Mucosa of descending colon (tissue), 3 donors: Measurements from ENCODE around the gene SYNPR. TPM values are rescaled to one million over a fixed set of nuclear protein-coding genes. Genes with fewer than 3 reads are reported as not detected.

Experiments
- ATAC-seq: fragments of 200-7000 bp; cut with Tn5 transposase; one replicate; pipeline ENCODE4 v1.9.1; 2020; ENCODE audit warnings: mild to moderate bottlenecking, moderate library complexity
- DNase-seq, 3 donors: peaks; one replicate each; pipeline ENCODE4 v3.0.0-alpha.2; 2020
- H3K36me3 ChIP-seq: fragments of 200-600 bp; one replicate; pipeline ENCODE4 v1.8.0; 2021; ENCODE audit warnings: low read depth, mild to moderate bottlenecking
- H3K4me1 ChIP-seq: fragments of 200-600 bp; one replicate; pipeline ENCODE4 v1.8.0; 2021; ENCODE audit warnings: low read depth, mild to moderate bottlenecking
- H3K4me3 ChIP-seq: fragments of 200-600 bp; one replicate; pipeline ENCODE4 v1.8.0; 2021; ENCODE audit warnings: mild to moderate bottlenecking
- H3K9me3 ChIP-seq: fragments of 200-600 bp; one replicate; pipeline ENCODE4 v1.8.0; 2021; ENCODE audit warnings: mild to moderate bottlenecking
- CTCF ChIP-seq: fragments of 200-600 bp; IDR thresholded peaks from one replicate; pipeline ENCODE4 v1.8.0; 2022; ENCODE audit warnings: antibody characterized with exemption, mild to moderate bottlenecking
- intact Hi-C, 2 donors: fragments of 100-400 bp; cut with DNase I in 1 of 2; cut with micrococcal nuclease in 1 of 2; formaldehyde crosslinking; loops; one replicate each; pipeline versions ENCODE4 v1.11.0 to v1.11.1; 2022; cut with DNase I, micrococcal nuclease
- total RNA-seq, 3 donors: library from RNA; stranded (reverse); fragmentation: NEBNext Ultra II Directional in 2 of 3; extraction: Animal tissue kit (Norgen Biotek cat#: 25700) in 2 of 3; gene quantifications; one replicate each; pipeline versions ENCODE4 v1.2.1 to v1.2.4, GENCODE V29; 2021 to 2023
- donor health status: DM: no; HTN: no; CAD: no; lungs with moderate emphysema.
- donor health status: DM: no; HTN: no; CAD: no.
- donor health status: DM: no; HTN: yes; CAD: no.

The SYNPR gene
- total RNA-seq, 3 donors from 2014 or later = not detected

- H3K9me3 ChIP-seq = no peaks in the 10 kb centered on the region
- DNase-seq (no peak), ATAC-seq (no peak)
- intact Hi-C loops = no loop called here
- TF ChIP-seq CTCF = no peak
- H3K4me1 ChIP-seq = no peaks in the 10 kb centered on the region
- H3K4me3 ChIP-seq = no peak overlapping the region
- H3K36me3 ChIP-seq = no peaks in the 10 kb centered on the region
Observed at GRCh38 chr3:63514678-63515077, 236.6 kb downstream of the SYNPR start.

- H3K9me3 ChIP-seq = no peaks in the 10 kb centered on the region
- DNase-seq (no peak), ATAC-seq (no peak)
- no peak for TF ChIP-seq CTCF
- no peaks in the 10 kb centered on the region for H3K36me3 ChIP-seq
- intact Hi-C loops = no loop called here
- H3K4me3 ChIP-seq = no peak overlapping the region
- H3K4me1 ChIP-seq = no peaks in the 10 kb centered on the region
Observed at GRCh38 chr3:63519426-63519825, 241.3 kb downstream of the SYNPR start.

- intact Hi-C loops = no loop called here
- H3K9me3 ChIP-seq = no peaks in the 10 kb centered on the region
- H3K36me3 ChIP-seq = no peaks in the 10 kb centered on the region
- H3K4me3 ChIP-seq = no peak overlapping the region
- DNase-seq (no peak), ATAC-seq (no peak)
- no peaks in the 10 kb centered on the region for H3K4me1 ChIP-seq
- TF ChIP-seq CTCF = no peak
Observed at GRCh38 chr3:63521657-63522056, 243.5 kb downstream of the SYNPR start.

GRCh38 chr3:63523100-63523499 is 245.0 kb downstream of the SYNPR start:
- DNase-seq = no peak

GRCh38 chr3:63528325-63529000 is 250.4 kb downstream of the SYNPR start:
- ATAC-seq (no peak), DNase-seq (no peak)
- Histone ChIP-seq H3K4me1 (no peaks in the 10 kb centered on the region), H3K36me3 (no peaks in the 10 kb centered on the region), H3K9me3 (no peaks in the 10 kb centered on the region), H3K4me3 (no peak overlapping the region)
- no peak for TF ChIP-seq CTCF
- intact Hi-C loops = no loop called here

More at GRCh38 chr3:63523100-63523499, 245.0 kb downstream of the SYNPR start:
- Histone ChIP-seq H3K36me3 (no peaks in the 10 kb centered on the region), H3K4me1 (no peaks in the 10 kb centered on the region), H3K9me3 (no peaks in the 10 kb centered on the region), H3K4me3 (no peak overlapping the region)
- peak; percentile 52 for ATAC-seq
- TF ChIP-seq CTCF = no peak
- intact Hi-C loops = no loop called here

- intact Hi-C loops = no loop called here
- ATAC-seq (no peak), DNase-seq (no peak)
Observed at GRCh38 chr3:63532521-63532920, 254.4 kb downstream of the SYNPR start.

More at GRCh38 chr3:63532521-63532920, 254.4 kb downstream of the SYNPR start:
- H3K9me3 ChIP-seq = no peaks in the 10 kb centered on the region
- no peak for TF ChIP-seq CTCF
- H3K36me3 ChIP-seq = no peaks in the 10 kb centered on the region
- H3K4me3 ChIP-seq = no peak overlapping the region
- H3K4me1 ChIP-seq = no peaks in the 10 kb centered on the region
